Right atrium auricular region (tissue), 2 donors: ENCODE results near the gene EVC. TPM values are rescaled to one million over a fixed set of nuclear protein-coding genes. Genes with fewer than 3 reads are reported as not detected.
"Not testable (repeated sequence)": the region's sequence is repeated elsewhere in the genome, so short reads cannot be mapped to it uniquely, and the experiment has no call there.

Experiments
- DNase-seq: peaks from one replicate; pipeline ENCODE4 v3.0.0-alpha.2; 2019; ENCODE audit warnings: low spot score
- H3K27ac ChIP-seq, 2 donors: fragments of 200-600 bp; sonication (generic); 1 replicate in 1 of 2; 2 replicates in 1 of 2; pipeline ENCODE4 v1.5.1; 2016 to 2019
- H3K27me3 ChIP-seq, 2 donors: fragments of 200-600 bp; sonication (generic); one replicate each; pipeline versions ENCODE4 v1.5.1 to v1.6.0; 2017 to 2019
- H3K36me3 ChIP-seq: fragments of 200-600 bp; sonication (generic); one replicate; pipeline ENCODE4 v1.5.1; 2016
- H3K4me1 ChIP-seq, 2 donors: fragments of 200-600 bp; sonication (generic); one replicate each; pipeline versions ENCODE4 v1.5.1 to v1.6.0; 2017 to 2019
- H3K4me3 ChIP-seq, 2 donors: fragments of 200-600 bp; sonication (generic); 1 replicate in 1 of 2; 2 replicates in 1 of 2; pipeline ENCODE4 v1.5.1; 2017 to 2019; ENCODE audit warnings: mild to moderate bottlenecking in 1 of 2, moderate library complexity in 1 of 2
- H3K9me3 ChIP-seq, 2 donors: fragments of 200-600 bp; sonication (generic); one replicate each; pipeline ENCODE4 v1.5.1; 2019
- total RNA-seq, 2 donors: library from RNA; depleted of rRNA; stranded (reverse); fragments of >200 nt; gene quantifications; one replicate each; pipeline ENCODE4 v1.1.0, GENCODE V29; 2016
- TF ChIP-seq, protein P1 (sequence below), 2 donors: fragments of 200-600 bp; sonication (generic); IDR thresholded peaks; one replicate each; pipeline ENCODE4 v1.5.1; 2019; ENCODE audit warnings: antibody characterized with exemption in 2 of 2

EVC gene
- total RNA-seq, 2 donors from 2014 or later = 8.6 to 14.1 TPM

DNA sequence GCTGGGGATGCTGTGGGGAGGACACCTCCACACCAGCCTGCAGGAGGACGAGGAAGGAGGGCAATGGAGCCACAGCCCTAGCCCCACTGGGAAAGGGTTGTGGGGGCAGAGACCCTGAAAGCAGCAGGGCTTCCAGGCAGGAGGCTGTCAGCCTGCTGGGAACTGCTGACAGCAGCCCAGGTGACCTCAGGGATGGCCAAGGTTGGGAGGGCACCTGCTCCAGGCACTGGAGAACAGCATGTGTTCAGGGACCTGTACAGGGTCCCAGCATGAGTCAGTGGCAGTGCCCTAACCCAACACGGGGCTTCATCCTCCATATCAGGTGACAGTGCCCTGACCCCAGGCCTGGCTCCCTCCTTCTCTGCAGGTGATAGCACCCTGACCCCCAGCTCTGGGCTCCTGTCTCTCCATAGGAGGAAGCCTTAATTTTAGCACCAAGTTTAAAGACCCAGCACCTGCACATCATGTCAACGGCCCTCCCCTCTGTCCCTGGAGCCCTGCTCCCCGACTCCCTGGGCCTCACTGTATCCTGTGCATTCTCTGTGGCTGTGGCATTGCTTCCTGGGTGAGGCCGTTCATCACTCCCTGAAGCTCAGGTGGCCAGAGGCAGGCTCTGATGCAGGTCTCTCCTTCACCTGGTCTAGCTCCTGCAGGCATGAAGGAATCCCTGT lies 115.6 kb downstream of the EVC start:
- Histone ChIP-seq H3K27ac (no peak overlapping the region), H3K9me3 (no peaks in the 10 kb centered on the region), H3K36me3 (no peaks in the 10 kb centered on the region), H3K4me1 (peaks cover 0 to 9% of the 10 kb centered on the region in 2 donors), H3K27me3 (no peaks in the 10 kb centered on the region), H3K4me3 (no peak overlapping the region)
- DNase-seq = no peak
- TF ChIP-seq, protein P1, sequence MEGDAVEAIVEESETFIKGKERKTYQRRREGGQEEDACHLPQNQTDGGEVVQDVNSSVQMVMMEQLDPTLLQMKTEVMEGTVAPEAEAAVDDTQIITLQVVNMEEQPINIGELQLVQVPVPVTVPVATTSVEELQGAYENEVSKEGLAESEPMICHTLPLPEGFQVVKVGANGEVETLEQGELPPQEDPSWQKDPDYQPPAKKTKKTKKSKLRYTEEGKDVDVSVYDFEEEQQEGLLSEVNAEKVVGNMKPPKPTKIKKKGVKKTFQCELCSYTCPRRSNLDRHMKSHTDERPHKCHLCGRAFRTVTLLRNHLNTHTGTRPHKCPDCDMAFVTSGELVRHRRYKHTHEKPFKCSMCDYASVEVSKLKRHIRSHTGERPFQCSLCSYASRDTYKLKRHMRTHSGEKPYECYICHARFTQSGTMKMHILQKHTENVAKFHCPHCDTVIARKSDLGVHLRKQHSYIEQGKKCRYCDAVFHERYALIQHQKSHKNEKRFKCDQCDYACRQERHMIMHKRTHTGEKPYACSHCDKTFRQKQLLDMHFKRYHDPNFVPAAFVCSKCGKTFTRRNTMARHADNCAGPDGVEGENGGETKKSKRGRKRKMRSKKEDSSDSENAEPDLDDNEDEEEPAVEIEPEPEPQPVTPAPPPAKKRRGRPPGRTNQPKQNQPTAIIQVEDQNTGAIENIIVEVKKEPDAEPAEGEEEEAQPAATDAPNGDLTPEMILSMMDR (IDR thresholded peaks at IDR 0.05) = no peak

DNA sequence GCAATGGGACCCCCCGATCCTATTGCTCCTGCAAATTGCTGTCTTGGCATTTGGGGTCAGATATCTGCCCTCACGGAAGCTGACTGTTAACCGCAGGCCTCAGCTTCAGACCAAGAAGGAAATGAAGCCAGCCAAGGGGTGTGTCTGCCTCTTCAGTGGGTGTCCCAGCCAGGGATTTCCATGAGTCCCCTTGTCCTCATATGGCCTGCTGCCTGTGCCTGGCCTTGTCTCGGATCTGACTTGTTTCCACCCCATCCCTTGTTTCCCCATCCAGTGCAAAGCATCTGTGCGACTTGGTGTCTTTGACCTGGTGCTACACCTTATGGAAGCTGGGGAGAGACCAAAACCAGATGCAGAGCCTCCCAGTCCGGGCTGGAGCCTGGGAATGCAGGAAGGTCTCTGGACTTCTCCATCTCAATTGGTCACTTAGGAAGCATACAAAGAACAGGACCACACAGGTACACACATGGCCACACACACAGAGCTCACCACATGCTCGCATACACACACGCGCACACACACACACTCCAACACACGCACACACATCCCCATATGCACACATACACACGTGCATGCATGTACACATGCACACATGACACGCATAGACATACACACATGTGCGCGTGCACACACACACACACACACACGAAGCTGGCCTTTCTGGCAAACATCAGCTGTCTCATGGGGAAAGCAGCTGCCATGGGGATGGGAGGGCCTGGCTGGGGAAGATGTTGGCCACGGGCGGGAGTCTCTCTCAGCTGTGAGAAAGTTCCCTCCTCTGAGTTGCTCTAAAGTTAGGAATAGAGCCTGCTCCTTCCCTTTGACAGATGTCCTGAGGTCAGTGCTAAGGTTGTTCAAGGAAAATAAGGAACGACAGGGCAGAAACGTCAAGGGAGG lies 116.4 kb downstream of the EVC start:
- DNase-seq = no peak
- H3K27me3 ChIP-seq = no peaks in the 10 kb centered on the region
- H3K4me3 ChIP-seq = no peak overlapping the region
- peaks cover 0 to 9% of the 10 kb centered on the region in 2 donors for H3K4me1 ChIP-seq
- H3K9me3 ChIP-seq = no peaks in the 10 kb centered on the region
- TF ChIP-seq, protein P1 (IDR thresholded peaks at IDR 0.05) = no peak
- H3K36me3 ChIP-seq = no peaks in the 10 kb centered on the region
- H3K27ac ChIP-seq = no peak overlapping the region

DNA sequence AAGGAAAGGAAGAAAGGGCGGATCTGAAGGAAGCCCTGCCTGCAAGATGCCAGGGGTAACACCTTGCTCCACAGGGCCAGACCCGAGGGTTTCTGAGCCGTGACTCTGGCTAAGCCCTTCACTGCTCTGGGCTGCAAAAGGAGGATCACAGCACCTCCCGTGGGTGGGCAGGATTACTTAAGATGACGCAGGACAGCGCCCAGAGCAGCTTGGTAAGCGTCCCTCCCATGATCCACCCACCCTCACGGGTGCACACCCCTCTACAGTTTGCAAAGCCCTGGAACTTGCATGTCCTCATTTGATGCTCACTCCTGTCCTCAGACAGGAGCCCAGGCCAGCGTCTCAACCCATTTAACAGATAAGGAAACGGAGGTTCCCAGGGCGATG lies 117.0 kb downstream of the EVC start:
- H3K27ac ChIP-seq = no peak overlapping the region
- H3K27me3 ChIP-seq = no peaks in the 10 kb centered on the region
- H3K4me1 ChIP-seq = peaks cover 0 to 9% of the 10 kb centered on the region in 2 donors
- H3K36me3 ChIP-seq = no peaks in the 10 kb centered on the region
- TF ChIP-seq, protein P1 (IDR thresholded peaks at IDR 0.05) = no peak
- no peak overlapping the region for H3K4me3 ChIP-seq
- DNase-seq = no peak
- H3K9me3 ChIP-seq = no peaks in the 10 kb centered on the region

DNA sequence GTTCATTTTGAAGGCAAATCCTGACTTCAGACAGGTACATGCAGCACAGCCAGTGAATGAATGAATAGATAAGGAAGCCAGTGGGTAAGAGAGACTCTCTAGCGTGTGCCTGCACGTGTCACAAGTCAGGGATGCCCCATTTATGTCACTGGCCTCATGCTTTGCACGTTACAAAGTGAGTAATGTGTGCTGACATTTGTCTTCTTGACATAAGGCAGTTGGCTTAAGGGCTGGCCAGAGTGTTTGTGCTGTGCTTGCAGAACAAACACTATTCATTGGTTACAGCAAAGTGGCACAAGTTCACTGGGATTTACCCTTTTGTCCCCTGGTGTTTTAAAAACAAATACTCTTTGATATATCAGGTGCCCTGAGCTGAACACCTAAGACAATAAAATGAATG lies 125.9 kb downstream of the EVC start:
- Histone ChIP-seq H3K27ac (no peak overlapping the region), H3K4me3 (no peak overlapping the region), H3K4me1 (peaks cover 0 to 5% of the 10 kb centered on the region in 2 donors), H3K36me3 (no peaks in the 10 kb centered on the region), H3K27me3 (no peaks in the 10 kb centered on the region), H3K9me3 (no peaks in the 10 kb centered on the region)
- no peak for DNase-seq
- TF ChIP-seq, protein P1 (IDR thresholded peaks at IDR 0.05) = no peak

DNA sequence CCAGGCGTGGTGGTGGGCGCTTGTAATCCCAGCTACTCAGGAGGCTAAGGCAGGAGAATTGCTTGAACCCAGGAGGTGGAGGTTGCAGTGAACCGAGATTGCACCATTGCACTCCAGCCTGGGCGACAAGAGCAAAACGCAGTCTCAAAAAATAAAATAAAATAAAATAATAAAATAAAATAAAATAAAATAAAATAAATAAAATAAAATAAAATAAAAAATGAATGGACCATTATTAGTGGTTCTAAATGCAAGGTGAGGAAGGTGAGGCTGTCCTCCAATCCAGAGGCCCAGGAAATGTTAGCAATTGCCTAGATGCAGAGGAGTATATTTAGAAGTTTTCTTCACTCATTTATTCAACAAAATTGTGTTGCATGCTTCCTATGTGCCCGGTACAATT lies 126.5 kb downstream of the EVC start:
- H3K9me3 ChIP-seq, H3K4me1 ChIP-seq, H3K4me3 ChIP-seq, H3K27me3 ChIP-seq, H3K36me3 ChIP-seq, DNase-seq, H3K27ac ChIP-seq: not testable (repeated sequence)

DNA sequence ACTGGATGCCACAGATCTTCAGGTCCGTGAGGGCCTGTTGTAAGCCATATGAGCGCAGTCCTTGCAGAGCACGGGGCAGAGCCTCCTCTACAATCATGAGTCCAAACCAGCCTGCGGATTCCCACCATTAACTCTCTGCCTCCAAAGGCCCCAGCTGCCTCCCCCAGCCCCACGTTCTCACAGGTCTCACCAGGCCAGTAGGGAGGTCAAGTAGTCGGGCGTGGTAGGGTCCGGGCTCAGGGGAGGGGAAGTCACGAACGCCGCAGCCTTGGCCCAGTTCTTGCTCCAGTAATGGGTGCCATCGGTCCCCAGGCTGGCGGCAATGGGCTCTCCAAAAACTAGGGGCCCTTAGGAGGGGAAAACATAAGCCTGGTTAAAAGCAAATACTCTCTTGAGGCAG lies 128.3 kb downstream of the EVC start:
- no peak overlapping the region for H3K4me3 ChIP-seq
- peaks cover 0 to 5% of the 10 kb centered on the region in 2 donors for H3K4me1 ChIP-seq
- TF ChIP-seq, protein P1 (IDR thresholded peaks at IDR 0.05) = no peak
- no peak overlapping the region for H3K27ac ChIP-seq
- no peaks in the 10 kb centered on the region for H3K9me3 ChIP-seq
- DNase-seq = no peak
- no peaks in the 10 kb centered on the region for H3K27me3 ChIP-seq
- H3K36me3 ChIP-seq = no peaks in the 10 kb centered on the region
